Ishikawa (cell line): ENCODE results near the gene KRTAP3-3.

Experiments used
- CEBPB ChIP-seq: IDR thresholded peaks from 2 replicates; pipeline ENCODE4 v1.6.1; 2012
- CREB1 ChIP-seq: IDR thresholded peaks from 2 replicates; pipeline ENCODE4 v1.6.1; 2012; ENCODE audit warnings: low read depth
- EGR1 ChIP-seq: IDR thresholded peaks from 2 replicates; pipeline ENCODE4 v1.6.1; 2012
- EP300 ChIP-seq: IDR thresholded peaks from 2 replicates; pipeline ENCODE4 v1.6.1; 2012; ENCODE audit warnings: borderline replicate concordance
- FOXM1 ChIP-seq: IDR thresholded peaks from 2 replicates; pipeline ENCODE4 v1.6.1; 2012; ENCODE audit warnings: low read depth, borderline replicate concordance
- NFIC ChIP-seq: IDR thresholded peaks from 2 replicates; pipeline ENCODE4 v1.6.1; 2012
- RAD21 ChIP-seq: IDR thresholded peaks from 2 replicates; pipeline ENCODE4 v1.6.1; 2012; ENCODE audit warnings: low read depth
- REST ChIP-seq: IDR thresholded peaks from 2 replicates; pipeline ENCODE4 v1.6.1; 2012; ENCODE audit warnings: low read depth, mild to moderate bottlenecking
- TAF1 ChIP-seq: IDR thresholded peaks from 2 replicates; pipeline ENCODE4 v1.6.1; 2012; ENCODE audit warnings: low read depth, mild to moderate bottlenecking
- TCF12 ChIP-seq: IDR thresholded peaks from 2 replicates; pipeline ENCODE4 v1.6.1; 2012; ENCODE audit warnings: low read depth
- TEAD4 ChIP-seq: IDR thresholded peaks from 2 replicates; pipeline ENCODE4 v1.6.1; 2012
- USF1 ChIP-seq: IDR thresholded peaks from 2 replicates; pipeline ENCODE4 v1.6.1; 2012
- YY1 ChIP-seq: IDR thresholded peaks from 2 replicates; pipeline ENCODE4 v1.6.1; 2012; ENCODE audit warnings: low read depth
- ZBTB7A ChIP-seq: IDR thresholded peaks from 2 replicates; pipeline ENCODE4 v1.6.1; 2012; ENCODE audit warnings: low read depth
- TF ChIP-seq, protein P1 (sequence below): IDR thresholded peaks from 2 replicates; pipeline ENCODE4 v1.6.1; 2012

Gene KRTAP3-3

GRCh38 chr17:40981115-40981514 is 12.8 kb downstream of the KRTAP3-3 start:
- TF ChIP-seq USF1 (no peak), NFIC (no peak), EGR1 (no peak), FOXM1 (no peak), RAD21 (no peak), TAF1 (no peak), TEAD4 (no peak), CEBPB (no peak), EP300 (no peak), CREB1 (no peak), REST (no peak), TCF12 (no peak), YY1 (no peak), ZBTB7A (no peak)
- TF ChIP-seq, protein P1, sequence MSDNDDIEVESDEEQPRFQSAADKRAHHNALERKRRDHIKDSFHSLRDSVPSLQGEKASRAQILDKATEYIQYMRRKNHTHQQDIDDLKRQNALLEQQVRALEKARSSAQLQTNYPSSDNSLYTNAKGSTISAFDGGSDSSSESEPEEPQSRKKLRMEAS: no peak

- TF ChIP-seq EP300 (no peak), YY1 (no peak), ZBTB7A (no peak), TCF12 (no peak), CEBPB (no peak), CREB1 (no peak), TAF1 (no peak), USF1 (no peak), EGR1 (no peak), NFIC (no peak), REST (no peak), RAD21 (no peak), FOXM1 (no peak), TEAD4 (no peak)
- TF ChIP-seq, protein P1: no peak
Observed at GRCh38 chr17:40980596-40980995, 13.4 kb downstream of the KRTAP3-3 start.

- TF ChIP-seq TEAD4: no peak
- no peak for TF ChIP-seq TCF12
- TF ChIP-seq NFIC: no peak
- TF ChIP-seq ZBTB7A: no peak
- TF ChIP-seq REST: no peak
- no peak for TF ChIP-seq EGR1
- TF ChIP-seq, protein P1: no peak
- TF ChIP-seq CEBPB: no peak
- TF ChIP-seq CREB1: no peak
- TF ChIP-seq TAF1: no peak
- no peak for TF ChIP-seq YY1
- TF ChIP-seq EP300: no peak
- no peak for TF ChIP-seq RAD21
- no peak for TF ChIP-seq USF1
- no peak for TF ChIP-seq FOXM1
Observed at GRCh38 chr17:40980117-40980516, 13.8 kb downstream of the KRTAP3-3 start.

DNA sequence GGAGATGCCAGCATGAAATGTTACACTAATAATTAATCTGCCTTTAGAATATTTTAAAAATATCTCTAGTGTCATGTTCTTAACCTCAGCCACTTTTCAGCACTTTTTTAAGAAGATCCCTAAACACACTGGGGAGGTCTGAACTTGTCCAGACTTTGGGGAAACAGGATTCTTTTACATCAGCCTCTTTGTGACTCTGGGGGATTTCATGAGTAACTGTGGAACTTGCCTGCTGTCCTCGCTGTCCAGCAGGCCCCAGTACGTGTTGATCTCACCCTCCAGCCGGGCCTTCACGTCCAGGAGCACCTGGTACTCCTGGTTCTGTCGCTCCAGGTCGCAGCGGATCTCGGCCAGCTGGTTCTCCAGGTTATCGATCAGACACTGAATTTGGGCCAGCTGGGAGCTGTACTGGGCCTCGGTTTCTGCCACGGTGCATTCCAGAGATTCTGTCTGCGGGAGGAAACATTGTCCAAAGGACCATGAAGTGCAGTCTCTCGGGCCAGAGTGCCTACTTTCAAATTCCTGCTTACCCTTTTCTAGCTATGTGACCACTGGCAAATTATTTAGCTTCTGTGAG is 15.3 kb downstream of the KRTAP3-3 start:
- TF ChIP-seq RAD21: no peak
